Neural cell (in vitro differentiated cells): Measurements from ENCODE around the gene CD226.

Experiments
- CTCF ChIP-seq: fragments of 450-650 bp; IDR thresholded peaks from 2 replicates; pipeline ENCODE4 v1.5.1; 2014; ENCODE audit warnings: antibody characterized with exemption, mild to moderate bottlenecking, moderate library complexity; ENCODE audit not compliant: poor library complexity, severe bottlenecking
- EZH2 ChIP-seq: fragments of 200-600, 300-800 bp; shearing (Covaris generic), sonication (generic); IDR thresholded peaks from 2 replicates; pipeline ENCODE4 v1.6.1; 2014; ENCODE audit warnings: antibody characterized with exemption, low read length, borderline replicate concordance, mild to moderate bottlenecking; ENCODE audit not compliant: insufficient read depth, poor library complexity, severe bottlenecking
- MXI1 ChIP-seq: fragments of 450-650 bp; conservative IDR thresholded peaks from 2 replicates; pipeline ENCODE4 v1.6.1; 2014; ENCODE audit warnings: antibody characterized with exemption, mild to moderate bottlenecking; ENCODE audit not compliant: poor library complexity, severe bottlenecking
- POLR2AphosphoS5 ChIP-seq: IDR thresholded peaks from 2 replicates; pipeline ENCODE4 v1.6.1; 2012

- TF ChIP-seq CTCF (no peak), POLR2AphosphoS5 (no peak), EZH2 (no peak), MXI1 (no peak)
These were observed 49.3 kb downstream of the CD226 start for GRCh38 chr18:69898241-69898861.
